Fibroblast of lung (primary cell): ENCODE results near the gene ATP1A3. TPM values are rescaled to one million over a fixed set of nuclear protein-coding genes. Genes with fewer than 3 reads are reported as not detected.

Source experiments
- DNase-seq, 2 donors: peaks; one replicate each; pipeline versions ENCODE4 v3.0.0 to v3.0.0-alpha.2; 2010; ENCODE audit warnings: low read depth in 2 of 2
- H2AFZ ChIP-seq: 2 replicates; pipeline ENCODE4 v1.5.1; 2012; ENCODE audit warnings: low read length, control low read depth, inconsistent platforms
- H3K27ac ChIP-seq: 2 replicates; pipeline ENCODE4 v1.5.1; 2011; ENCODE audit warnings: low read length, control low read depth; ENCODE audit not compliant: insufficient read depth
- H3K27me3 ChIP-seq: 2 replicates; pipeline ENCODE4 v1.5.1; 2011; ENCODE audit warnings: mild to moderate bottlenecking, low read length; ENCODE audit not compliant: control insufficient read depth, insufficient read depth
- H3K36me3 ChIP-seq: 2 replicates; pipeline ENCODE4 v1.5.1; 2011; ENCODE audit warnings: low read length; ENCODE audit not compliant: control insufficient read depth, insufficient read depth
- H3K4me1 ChIP-seq: 2 replicates; pipeline ENCODE4 v1.5.1; 2011; ENCODE audit warnings: low read length; ENCODE audit not compliant: control insufficient read depth, insufficient read depth; ENCODE audit errors: extremely low read depth
- H3K4me2 ChIP-seq: 2 replicates; pipeline ENCODE4 v1.5.1; 2011; ENCODE audit warnings: low read length, control low read depth; ENCODE audit not compliant: insufficient read depth; ENCODE audit errors: extremely low read depth
- H3K4me3 ChIP-seq, 4 experiments: fragments of 200-600 bp in 1 of 4; sonication (generic) in 1 of 4; replicated peaks in 1 of 4; 2 replicates each; pipeline ENCODE4 v1.5.1; 2011 to 2016; ENCODE audit warnings: low read length in 4 of 4, low read depth in 3 of 4, mild to moderate bottlenecking in 3 of 4, control low read depth in 2 of 4, inconsistent platforms in 1 of 4, mixed read lengths in 1 of 4; ENCODE audit not compliant: insufficient read depth in 1 of 4; ENCODE audit errors: control extremely low read depth in 1 of 4
- H3K79me2 ChIP-seq: 2 replicates; pipeline ENCODE4 v1.5.1; 2012; ENCODE audit warnings: mild to moderate bottlenecking, low read length, inconsistent platforms; ENCODE audit not compliant: control insufficient read depth, insufficient read depth
- H3K9ac ChIP-seq: 2 replicates; pipeline ENCODE4 v1.5.1; 2011; ENCODE audit warnings: mild to moderate bottlenecking, low read length, control low read depth; ENCODE audit not compliant: insufficient read depth
- H3K9me3 ChIP-seq: 2 replicates; pipeline ENCODE4 v1.5.1; 2012; ENCODE audit warnings: low read depth, low read length; ENCODE audit not compliant: control insufficient read depth, insufficient read depth
- H4K20me1 ChIP-seq: 2 replicates; pipeline ENCODE4 v1.5.1; 2011; ENCODE audit warnings: low read length; ENCODE audit not compliant: control insufficient read depth, insufficient read depth; ENCODE audit errors: extremely low read depth
- EZH2 ChIP-seq: IDR thresholded peaks from 2 replicates; pipeline ENCODE4 v1.5.1; 2012; ENCODE audit warnings: low read length, control low read depth, mild to moderate bottlenecking; ENCODE audit errors: missing control alignments
- polyA plus RNA-seq, 2 donors: library from polyadenylated mRNA; depleted of rRNA in 1 of 2; stranded (reverse) in 1 of 2; unstranded in 1 of 2; fragments of >200 nt; gene quantifications; 2 replicates each; pipeline ENCODE4 v1.2.1, GENCODE V29; 2011 to 2012; ENCODE audit warnings: missing spikeins in 1 of 2
- total RNA-seq: library from RNA; depleted of rRNA; stranded (reverse); fragments of >200 nt; gene quantifications from 2 replicates; pipeline ENCODE4 v1.2.1, GENCODE V29; 2014
- TF ChIP-seq, protein P1 (sequence below), 2 donors: IDR thresholded peaks in 1 of 2; conservative IDR thresholded peaks in 1 of 2; 1 replicate in 1 of 2; 2 replicates in 1 of 2; pipeline ENCODE4 v1.5.1; 2011 to 2012; ENCODE audit warnings: low read length in 2 of 2, control low read depth in 1 of 2, inconsistent platforms in 1 of 2, low read depth in 1 of 2, mild to moderate bottlenecking in 1 of 2

The ATP1A3 gene
- total and polyA plus RNA-seq, 2 donors (not counting 1 experiment from before 2014, with no cell fraction given) = 0.17 TPM; not detected in 1

DNA sequence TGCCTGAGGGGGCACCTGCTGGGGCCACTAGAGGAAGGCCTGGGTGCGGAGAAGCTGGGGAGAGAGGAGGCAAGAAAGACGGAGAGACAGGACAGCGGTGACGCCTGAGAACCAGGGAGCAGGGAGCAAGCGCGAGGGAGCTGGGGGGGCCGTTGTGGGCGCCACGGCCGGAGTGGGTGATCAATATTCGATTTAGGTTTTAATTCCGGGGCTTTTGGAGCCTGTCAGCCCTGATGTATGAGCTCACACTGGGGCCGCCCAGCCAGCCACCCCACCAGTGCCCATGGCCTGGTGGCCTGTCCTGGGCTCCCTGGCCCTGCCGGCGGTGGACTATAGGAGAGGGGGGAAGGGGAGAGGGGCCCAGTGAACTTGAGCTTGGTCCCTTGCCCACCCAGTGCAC, 57.1 kb downstream of the ATP1A3 start:
- H3K27ac ChIP-seq = no peak overlapping the region

DNA sequence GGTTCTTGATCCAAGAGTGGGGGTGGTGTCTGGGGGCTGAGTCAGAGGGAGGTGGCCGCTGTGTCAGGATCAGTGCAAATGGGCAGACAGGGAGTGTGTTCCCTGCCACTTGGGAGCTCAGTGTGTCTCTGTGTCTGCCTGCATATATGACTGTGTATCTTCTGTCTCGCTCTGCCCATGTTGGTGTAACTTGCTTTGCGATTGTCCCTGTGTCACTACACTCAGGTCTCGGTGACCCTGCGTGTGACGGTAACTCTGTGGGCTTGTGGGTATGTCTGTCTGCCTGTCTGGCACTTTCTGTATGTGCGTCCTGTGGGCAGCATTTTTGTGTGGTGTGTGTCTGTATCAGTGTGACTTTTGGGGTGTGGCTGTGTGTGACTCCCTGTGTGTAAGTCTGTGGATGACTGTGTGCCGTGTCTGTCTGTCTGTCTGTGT, 57.6 kb downstream of the ATP1A3 start:
- Histone ChIP-seq H3K79me2 (no peaks in the 10 kb centered on the region), H4K20me1 (no peaks in the 10 kb centered on the region), H3K4me1 (peaks cover 12% of the 10 kb centered on the region), H2AFZ (no peak overlapping the region), H3K9ac (no peak overlapping the region), H3K4me3 (no peak overlapping the region), H3K27me3 (peaks cover 39% of the 10 kb centered on the region), H3K36me3 (no peaks in the 10 kb centered on the region), H3K9me3 (no peaks in the 10 kb centered on the region), H3K4me2 (peak overlapping the region; percentile 35), H3K27ac (no peak overlapping the region)
- DNase-seq = no peak
- TF ChIP-seq EZH2 = peak; percentile 43
- TF ChIP-seq, protein P1, sequence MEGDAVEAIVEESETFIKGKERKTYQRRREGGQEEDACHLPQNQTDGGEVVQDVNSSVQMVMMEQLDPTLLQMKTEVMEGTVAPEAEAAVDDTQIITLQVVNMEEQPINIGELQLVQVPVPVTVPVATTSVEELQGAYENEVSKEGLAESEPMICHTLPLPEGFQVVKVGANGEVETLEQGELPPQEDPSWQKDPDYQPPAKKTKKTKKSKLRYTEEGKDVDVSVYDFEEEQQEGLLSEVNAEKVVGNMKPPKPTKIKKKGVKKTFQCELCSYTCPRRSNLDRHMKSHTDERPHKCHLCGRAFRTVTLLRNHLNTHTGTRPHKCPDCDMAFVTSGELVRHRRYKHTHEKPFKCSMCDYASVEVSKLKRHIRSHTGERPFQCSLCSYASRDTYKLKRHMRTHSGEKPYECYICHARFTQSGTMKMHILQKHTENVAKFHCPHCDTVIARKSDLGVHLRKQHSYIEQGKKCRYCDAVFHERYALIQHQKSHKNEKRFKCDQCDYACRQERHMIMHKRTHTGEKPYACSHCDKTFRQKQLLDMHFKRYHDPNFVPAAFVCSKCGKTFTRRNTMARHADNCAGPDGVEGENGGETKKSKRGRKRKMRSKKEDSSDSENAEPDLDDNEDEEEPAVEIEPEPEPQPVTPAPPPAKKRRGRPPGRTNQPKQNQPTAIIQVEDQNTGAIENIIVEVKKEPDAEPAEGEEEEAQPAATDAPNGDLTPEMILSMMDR (conservative IDR thresholded peaks at IDR 0.05 in 1 of 2, IDR thresholded peaks at IDR 0.05 in 1 of 2; ENCODE audit: low read depth in 1 of 2, low read length in 2 of 2) = no peak

More for the DNA sequence above, 57.1 kb downstream of the ATP1A3 start:
- H3K4me3 ChIP-seq = no peak overlapping the region
- no peak for DNase-seq
- peaks cover 34% of the 10 kb centered on the region for H3K27me3 ChIP-seq
- no peaks in the 10 kb centered on the region for H4K20me1 ChIP-seq
- TF ChIP-seq, protein P1 (conservative IDR thresholded peaks at IDR 0.05 in 1 of 2, IDR thresholded peaks at IDR 0.05 in 1 of 2; ENCODE audit: low read depth in 1 of 2, low read length in 2 of 2) = no peak
- no peak for TF ChIP-seq EZH2
- H3K9me3 ChIP-seq = no peaks in the 10 kb centered on the region
- no peaks in the 10 kb centered on the region for H3K36me3 ChIP-seq
- H2AFZ ChIP-seq = no peak overlapping the region
- H3K9ac ChIP-seq = no peak overlapping the region
- H3K79me2 ChIP-seq = no peaks in the 10 kb centered on the region
- no peak overlapping the region for H3K4me2 ChIP-seq
- H3K4me1 ChIP-seq = peaks cover 12% of the 10 kb centered on the region

DNA sequence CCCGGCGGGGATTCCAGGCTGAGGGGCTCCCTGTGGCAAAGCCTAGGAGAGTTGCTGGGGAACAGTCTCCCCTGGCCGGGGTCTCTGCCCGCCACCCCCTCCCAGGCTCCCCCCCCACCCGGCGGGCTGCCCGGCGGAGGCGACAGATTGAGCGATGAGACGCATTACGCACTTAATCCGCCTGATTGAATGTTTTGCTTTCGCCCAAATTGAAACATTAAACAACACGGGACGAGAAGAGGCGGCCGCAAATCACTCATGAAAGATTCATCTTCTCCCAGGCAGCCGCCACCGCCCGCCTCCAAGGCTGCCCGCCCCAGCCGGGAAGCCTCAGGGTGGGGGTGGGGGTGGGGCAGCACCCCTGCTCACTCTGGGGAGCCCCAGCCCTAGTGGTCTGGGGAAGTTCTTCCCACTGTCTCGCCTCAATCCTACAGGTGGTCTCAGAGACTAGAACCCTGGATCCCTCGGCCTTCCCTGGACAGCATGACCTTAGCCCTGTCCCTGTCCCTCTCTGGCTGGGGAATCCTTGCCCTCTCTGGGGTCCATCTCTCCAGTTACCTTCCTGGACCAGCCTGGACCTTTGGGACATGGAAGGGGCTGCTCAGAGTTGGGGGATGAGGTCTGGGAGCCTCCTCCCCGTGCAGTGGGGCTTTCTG, 58.1 kb downstream of the ATP1A3 start:
- peak overlapping the region; percentile 35 for H3K4me2 ChIP-seq

More for the DNA sequence above, 58.1 kb downstream of the ATP1A3 start:
- H3K4me1 ChIP-seq = peaks cover 12% of the 10 kb centered on the region
- TF ChIP-seq, protein P1 (conservative IDR thresholded peaks at IDR 0.05 in 1 of 2, IDR thresholded peaks at IDR 0.05 in 1 of 2; ENCODE audit: low read depth in 1 of 2, low read length in 2 of 2) = no peak
- no peak for TF ChIP-seq EZH2
- H3K79me2 ChIP-seq = no peaks in the 10 kb centered on the region
- H3K36me3 ChIP-seq = no peaks in the 10 kb centered on the region
- no peak overlapping the region for H3K27ac ChIP-seq
- peaks cover 44% of the 10 kb centered on the region for H3K27me3 ChIP-seq
- no peaks in the 10 kb centered on the region for H4K20me1 ChIP-seq
- no peak overlapping the region for H3K9ac ChIP-seq
- no peak overlapping the region for H3K4me3 ChIP-seq
- H2AFZ ChIP-seq = no peak overlapping the region
- no peak for DNase-seq
- H3K9me3 ChIP-seq = no peaks in the 10 kb centered on the region
